HEK293 (cell line): ENCODE data around the gene DHRS3.

Source experiments
- CTCF ChIA-PET: fragments of 350-600 bp; formaldehyde crosslinking; extraction: SDS; loops from one replicate; lab custom pipeline; 2021; ENCODE audit warnings: antibody characterized with exemption; lab: Yijun Ruan, JAX
- POLR2A ChIA-PET: fragments of 300-600 bp; formaldehyde crosslinking; extraction: SDS; loops from one replicate; lab custom pipeline; 2020; ENCODE audit warnings: antibody characterized with exemption, inconsistent platforms; lab: Yijun Ruan, JAX
- H3K27ac ChIP-seq: fragments of 200-500 bp; sonication (Bioruptor generic); 2 replicates; pipeline ENCODE4 v1.5.1; 2014; ENCODE audit warnings: low read depth, low read length, control low read depth, inconsistent platforms; ENCODE audit errors: extremely low read depth
- H3K36me3 ChIP-seq, 2 experiments: fragments of 200-500 bp in 1 of 2; sonication (Bioruptor generic) in 1 of 2; 1 replicate in 1 of 2; 2 replicates in 1 of 2; pipeline ENCODE4 v1.5.1; 2014 to 2017; ENCODE audit warnings: inconsistent platforms in 2 of 2, low read length in 2 of 2; ENCODE audit not compliant: control insufficient read depth in 2 of 2, insufficient read depth in 1 of 2
- H3K4me1 ChIP-seq: fragments of 200-500 bp; sonication (Bioruptor generic); 2 replicates; pipeline ENCODE4 v1.5.1; 2014; ENCODE audit warnings: mild to moderate bottlenecking, low read length, inconsistent platforms; ENCODE audit not compliant: control insufficient read depth, insufficient read depth
- H3K4me3 ChIP-seq: 2 replicates; pipeline ENCODE4 v1.5.1; 2011; ENCODE audit warnings: low read depth, mild to moderate bottlenecking, control low read depth, low read length, moderate library complexity
- H3K9me3 ChIP-seq: fragments of 200-500 bp; sonication (Bioruptor generic); 2 replicates; pipeline ENCODE4 v1.5.1; 2014; ENCODE audit warnings: low read depth, low read length, inconsistent platforms; ENCODE audit not compliant: control insufficient read depth, insufficient read depth
- KLF17 ChIP-seq: fragments of 450-650 bp; formaldehyde crosslinking; IDR thresholded peaks from 2 replicates; pipeline ENCODE4 v1.5.1; 2016; ENCODE audit warnings: missing biosample characterization, missing genetic modification characterization
- MZF1 ChIP-seq: fragments of 450-650 bp; formaldehyde crosslinking; IDR thresholded peaks from 2 replicates; pipeline ENCODE4 v1.5.1; 2017; ENCODE audit warnings: missing biosample characterization, missing genetic modification characterization, borderline replicate concordance
- PATZ1 ChIP-seq: fragments of 450-650 bp; formaldehyde crosslinking; IDR thresholded peaks from 2 replicates; pipeline ENCODE4 v1.5.1; 2016; ENCODE audit warnings: missing biosample characterization, missing genetic modification characterization
- PRDM10 ChIP-seq: fragments of 450-650 bp; formaldehyde crosslinking; IDR thresholded peaks from 2 replicates; pipeline ENCODE4 v1.5.1; 2016; ENCODE audit warnings: missing biosample characterization, missing genetic modification characterization
- REPIN1 ChIP-seq: fragments of 450-650 bp; formaldehyde crosslinking; IDR thresholded peaks from 2 replicates; pipeline ENCODE4 v1.5.1; 2017; ENCODE audit warnings: missing biosample characterization, missing genetic modification characterization, low read depth
- SETDB1 ChIP-seq: IDR thresholded peaks from one replicate; pipeline ENCODE4 v1.6.1; 2017; ENCODE audit warnings: mild to moderate bottlenecking, low read length, moderate library complexity, mixed read lengths; ENCODE audit not compliant: insufficient read length
- SP2 ChIP-seq: fragments of 450-650 bp; formaldehyde crosslinking; IDR thresholded peaks from 2 replicates; pipeline ENCODE4 v1.5.1; 2016; ENCODE audit warnings: missing biosample characterization, missing genetic modification characterization
- ZBTB21 ChIP-seq: fragments of 450-650 bp; formaldehyde crosslinking; IDR thresholded peaks from 2 replicates; pipeline ENCODE4 v1.5.1; 2017; ENCODE audit warnings: missing biosample characterization, missing genetic modification characterization
- ZBTB44 ChIP-seq: fragments of 450-650 bp; IDR thresholded peaks from 2 replicates; pipeline ENCODE4 v1.5.1; 2018; ENCODE audit warnings: missing biosample characterization, mild to moderate bottlenecking, missing genetic modification characterization
- ZBTB48 ChIP-seq: fragments of 450-650 bp; formaldehyde crosslinking; IDR thresholded peaks from 2 replicates; pipeline ENCODE4 v1.5.1; 2016; ENCODE audit warnings: missing biosample characterization, missing genetic modification characterization
- ZFP69B ChIP-seq: fragments of 450-650 bp; formaldehyde crosslinking; IDR thresholded peaks from 2 replicates; pipeline ENCODE4 v1.5.1; 2016; ENCODE audit warnings: missing biosample characterization, missing genetic modification characterization
- ZNF132 ChIP-seq: fragments of 450-650 bp; formaldehyde crosslinking; IDR thresholded peaks from 2 replicates; pipeline ENCODE4 v1.5.1; 2017; ENCODE audit warnings: missing biosample characterization, missing genetic modification characterization, borderline replicate concordance
- ZNF221 ChIP-seq: fragments of 450-650 bp; formaldehyde crosslinking; IDR thresholded peaks from 2 replicates; pipeline ENCODE4 v1.5.1; 2017; ENCODE audit warnings: missing biosample characterization, missing genetic modification characterization, borderline replicate concordance
- ZNF335 ChIP-seq: fragments of 450-650 bp; formaldehyde crosslinking; conservative IDR thresholded peaks from 2 replicates; pipeline ENCODE4 v1.5.1; 2016; ENCODE audit warnings: missing biosample characterization, missing genetic modification characterization
- ZNF423 ChIP-seq: fragments of 450-650 bp; formaldehyde crosslinking; IDR thresholded peaks from 2 replicates; pipeline ENCODE4 v1.5.1; 2016; ENCODE audit warnings: missing biosample characterization, missing genetic modification characterization
- ZNF521 ChIP-seq: fragments of 450-650 bp; formaldehyde crosslinking; IDR thresholded peaks from 2 replicates; pipeline ENCODE4 v1.5.1; 2017; ENCODE audit warnings: missing biosample characterization, mild to moderate bottlenecking, missing genetic modification characterization
- ZNF692 ChIP-seq: fragments of 450-650 bp; formaldehyde crosslinking; IDR thresholded peaks from 2 replicates; pipeline ENCODE4 v1.5.1; 2016; ENCODE audit warnings: missing biosample characterization, missing genetic modification characterization
- ZNF837 ChIP-seq: fragments of 450-650 bp; formaldehyde crosslinking; IDR thresholded peaks from 2 replicates; pipeline ENCODE4 v1.5.1; 2016; ENCODE audit warnings: missing biosample characterization, missing genetic modification characterization
- ZSCAN30 ChIP-seq: fragments of 450-650 bp; IDR thresholded peaks from 2 replicates; pipeline ENCODE4 v1.5.1; 2018; ENCODE audit warnings: missing biosample characterization, mild to moderate bottlenecking, missing genetic modification characterization, moderate library complexity

The DHRS3 gene

GRCh38 chr1:12596007-12596821 lies 21.8 kb downstream of the DHRS3 start (continued):
- TF ChIP-seq ZNF837 (tag by site-specific recombination): no peak
- no peak for TF ChIP-seq ZNF521 (tag by site-specific recombination)
- TF ChIP-seq, all 188 proteins: peak for 22

GRCh38 chr1:12595757-12596006 lies 22.3 kb downstream of the DHRS3 start:
- Histone ChIP-seq H3K4me3 (peak overlapping the region; percentile 17), H3K36me3 (peaks cover 0 to 7% of the 10 kb centered on the region in 2 experiments; a peak in 1 of 3 replicates), H3K9me3 (no peaks in the 10 kb centered on the region), H3K4me1 (peaks cover 8% of the 10 kb centered on the region), H3K27ac (peak overlapping the region; percentile 83; the same call in 1 of the 2 replicates)
- TF ChIP-seq ZBTB21 (tag by site-specific recombination) (0 out of 2 replicates have a peak, but pooled peaks have one; percentile 44), SETDB1 (no peak)
- CTCF ChIA-PET: interaction anchor here (0.6 to 1.5 kb wide), 4 partner anchors 9 to 63 kb away, joined by 3 to 8 read pairs (median 5); no protein-coding TSS in a partner anchor
- POLR2A ChIA-PET: interaction anchor here (1.0 to 3.6 kb wide), 7 partner anchors 9 to 117 kb away, joined by 3 to 101 read pairs (median 7); partner anchors contain the start of gene DHRS3

GRCh38 chr1:12594966-12595756 lies 22.8 kb downstream of the DHRS3 start:
- POLR2A ChIA-PET: interaction anchor here (1.3 to 3.6 kb wide), 5 partner anchors 9 to 117 kb away, joined by 5 to 101 read pairs (median 7); partner anchors contain the start of gene DHRS3
- Histone ChIP-seq H3K4me3 (peak overlapping the region; percentile 17), H3K9me3 (no peaks in the 10 kb centered on the region), H3K4me1 (peaks cover 8% of the 10 kb centered on the region), H3K36me3 (peaks cover 0 to 7% of the 10 kb centered on the region in 2 experiments; a peak in 1 of 3 replicates), H3K27ac (peak overlapping the region; percentile 48; the same call in 1 of the 2 replicates)
- CTCF ChIA-PET: interaction anchor here (0.6 to 1.5 kb wide), 7 partner anchors 9 to 66 kb away, joined by 3 to 8 read pairs (median 5); partner anchors contain the start of gene DHRS3
- TF ChIP-seq ZSCAN30 (tag by site-specific recombination) (no peak), ZNF423 (no peak), ZFP69B (tag by site-specific recombination) (peak; percentile 68; the same call in 1 of the 2 replicates), ZBTB44 (tag by site-specific recombination) (no peak), ZNF221 (tag by site-specific recombination) (no peak), MZF1 (tag by site-specific recombination) (no peak), REPIN1 (tag by site-specific recombination) (no peak), PRDM10 (tag by site-specific recombination) (no peak), ZNF692 (peak; percentile 60; the same call in 1 of the 2 replicates), ZNF132 (tag by site-specific recombination) (no peak), ZNF335 (tag by site-specific recombination) (peak; percentile 40; the same call in 1 of the 2 replicates), ZBTB48 (tag by site-specific recombination) (0 out of 2 replicates have a peak, but pooled peaks have one; percentile 16), PATZ1 (0 out of 2 replicates have a peak, but pooled peaks have one; percentile 24), KLF17 (tag by site-specific recombination) (0 out of 2 replicates have a peak, but pooled peaks have one; percentile 22), SP2 (tag by site-specific recombination) (peak; percentile 24; the same call in 1 of the 2 replicates)
